Tibial artery (tissue), 4 donors: ENCODE results near the gene PPP6R3.

ENCODE experiments used
- DNase-seq, 2 donors: peaks; one replicate each; pipeline ENCODE4 v3.0.0-alpha.2; 2019
- H3K27ac ChIP-seq, 2 donors: fragments of 200-600 bp; sonication (generic) in 1 of 2; 1 replicate in 1 of 2; 2 replicates in 1 of 2; pipeline ENCODE4 v1.5.1; 2018 to 2019; ENCODE audit warnings: mild to moderate bottlenecking in 1 of 2
- H3K27me3 ChIP-seq, 2 donors: fragments of 200-600 bp; sonication (generic) in 1 of 2; one replicate each; pipeline versions ENCODE4 v1.5.1 to v1.6.0; 2016 to 2019
- H3K36me3 ChIP-seq, 3 donors: fragments of 200-600 bp; sonication (generic) in 2 of 3; one replicate each; pipeline ENCODE4 v1.5.1; 2016 to 2019; ENCODE audit warnings: mild to moderate bottlenecking in 2 of 3
- H3K4me1 ChIP-seq, 4 donors: fragments of 200-600 bp; sonication (generic) in 2 of 4; 1 replicate in 3 of 4; 2 replicates in 1 of 4; pipeline ENCODE4 v1.5.1; 2016 to 2019
- H3K4me3 ChIP-seq, 2 donors: fragments of 200-600 bp; sonication (generic) in 1 of 2; 1 replicate in 1 of 2; 2 replicates in 1 of 2; pipeline ENCODE4 v1.5.1; 2018 to 2019; ENCODE audit warnings: mild to moderate bottlenecking in 2 of 2
- H3K9me3 ChIP-seq, 3 donors: fragments of 200-600 bp; sonication (generic) in 1 of 3; one replicate each; pipeline ENCODE4 v1.5.1; 2016 to 2019
- intact Hi-C: fragments of 100-400 bp; cut with DNase I; formaldehyde crosslinking; loops from one replicate; pipeline ENCODE4 v1.15.0; 2023; ENCODE audit warnings: low total_unique reads
- TF ChIP-seq, protein P1 (sequence below), 2 experiments: fragments of 200-600 bp in 1 of 2; fragments of 450-650 bp in 1 of 2; IDR thresholded peaks; one replicate each; pipeline ENCODE4 v1.5.1; 2017 to 2019; ENCODE audit warnings: antibody characterized with exemption in 2 of 2, mild to moderate bottlenecking in 1 of 2, moderate library complexity in 1 of 2

PPP6R3 gene

DNA sequence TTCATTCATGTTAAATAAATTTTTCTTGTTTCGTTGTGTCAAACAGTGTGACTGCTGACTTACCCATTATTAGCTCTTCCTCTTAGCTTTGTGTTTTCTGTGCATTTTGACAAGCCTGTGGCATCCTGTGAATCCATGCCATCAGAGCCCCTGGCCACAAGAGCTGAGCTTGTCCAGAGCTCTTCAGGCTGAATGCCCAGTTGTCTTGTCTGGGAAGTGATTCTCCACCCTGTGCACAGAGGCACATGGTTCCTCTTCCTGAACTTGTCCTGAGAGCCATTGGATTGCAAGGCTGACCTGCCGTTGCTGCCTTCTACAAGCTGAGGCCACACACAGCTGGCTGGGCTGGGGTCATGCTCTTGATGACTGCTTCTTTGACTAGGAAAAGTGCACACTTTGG, 64.1 kb downstream of the PPP6R3 start:
- Histone ChIP-seq H3K4me1 (peaks cover 0 to 16% (median 6%) of the 10 kb centered on the region in 4 donors), H3K36me3 (peaks cover 34 to 74% (median 70%) of the 10 kb centered on the region in 3 donors), H3K27me3 (no peaks in the 10 kb centered on the region), H3K9me3 (no peaks in the 10 kb centered on the region), H3K4me3 (no peak overlapping the region), H3K27ac (no peak overlapping the region)
- intact Hi-C loops: no loop called here
- no peak for DNase-seq
- TF ChIP-seq, protein P1, sequence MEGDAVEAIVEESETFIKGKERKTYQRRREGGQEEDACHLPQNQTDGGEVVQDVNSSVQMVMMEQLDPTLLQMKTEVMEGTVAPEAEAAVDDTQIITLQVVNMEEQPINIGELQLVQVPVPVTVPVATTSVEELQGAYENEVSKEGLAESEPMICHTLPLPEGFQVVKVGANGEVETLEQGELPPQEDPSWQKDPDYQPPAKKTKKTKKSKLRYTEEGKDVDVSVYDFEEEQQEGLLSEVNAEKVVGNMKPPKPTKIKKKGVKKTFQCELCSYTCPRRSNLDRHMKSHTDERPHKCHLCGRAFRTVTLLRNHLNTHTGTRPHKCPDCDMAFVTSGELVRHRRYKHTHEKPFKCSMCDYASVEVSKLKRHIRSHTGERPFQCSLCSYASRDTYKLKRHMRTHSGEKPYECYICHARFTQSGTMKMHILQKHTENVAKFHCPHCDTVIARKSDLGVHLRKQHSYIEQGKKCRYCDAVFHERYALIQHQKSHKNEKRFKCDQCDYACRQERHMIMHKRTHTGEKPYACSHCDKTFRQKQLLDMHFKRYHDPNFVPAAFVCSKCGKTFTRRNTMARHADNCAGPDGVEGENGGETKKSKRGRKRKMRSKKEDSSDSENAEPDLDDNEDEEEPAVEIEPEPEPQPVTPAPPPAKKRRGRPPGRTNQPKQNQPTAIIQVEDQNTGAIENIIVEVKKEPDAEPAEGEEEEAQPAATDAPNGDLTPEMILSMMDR (IDR thresholded peaks at IDR 0.05): no peak

DNA sequence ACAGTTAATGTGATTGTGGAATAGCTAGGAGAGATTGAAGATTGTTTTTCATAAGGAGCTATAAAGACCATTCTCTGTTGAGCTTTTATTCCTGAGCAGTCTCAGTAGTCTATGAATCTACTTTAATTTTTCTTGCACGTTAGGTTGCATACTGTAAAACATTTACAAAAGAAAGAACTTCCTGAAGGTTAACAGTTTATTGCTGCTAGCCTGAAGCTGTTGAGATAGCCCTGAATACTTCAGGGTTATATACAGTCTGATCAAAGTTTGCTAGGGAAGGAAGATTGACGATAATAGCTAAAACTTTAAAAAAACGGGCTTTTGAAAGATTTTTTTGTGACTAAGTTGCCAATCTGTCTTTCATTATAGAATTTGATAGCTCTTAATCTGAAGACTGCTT, 64.8 kb downstream of the PPP6R3 start:
- TF ChIP-seq, protein P1 (IDR thresholded peaks at IDR 0.05): no peak
- H3K27ac ChIP-seq: no peak overlapping the region
- H3K27me3 ChIP-seq: no peaks in the 10 kb centered on the region
- no peaks in the 10 kb centered on the region for H3K9me3 ChIP-seq
- no peak for DNase-seq
- peaks cover 0 to 16% (median 6%) of the 10 kb centered on the region in 4 donors for H3K4me1 ChIP-seq
- no peak overlapping the region for H3K4me3 ChIP-seq
- peaks cover 27 to 67% (median 65%) of the 10 kb centered on the region in 3 donors for H3K36me3 ChIP-seq
- intact Hi-C loops: no loop called here

DNA sequence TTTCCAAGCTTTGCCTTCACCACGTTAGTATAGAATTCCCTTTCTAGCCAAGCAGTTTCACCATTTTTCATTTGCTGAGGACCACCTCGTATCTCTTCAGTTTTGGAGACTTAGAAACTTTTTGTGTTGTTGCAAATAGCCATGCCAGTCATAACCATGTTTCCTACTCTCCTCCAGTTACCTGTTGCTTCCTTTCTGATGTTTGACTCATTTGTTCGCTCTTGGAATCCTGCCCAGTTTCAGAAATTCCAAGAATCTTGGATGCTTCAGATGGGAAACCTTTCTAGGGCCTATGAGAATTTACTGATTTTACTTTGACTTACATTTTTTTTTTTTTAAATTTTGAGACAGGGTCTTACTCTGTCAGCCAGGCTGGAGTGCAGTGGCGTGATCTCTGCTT, 65.4 kb downstream of the PPP6R3 start:
- Histone ChIP-seq H3K36me3 (peaks cover 22 to 61% (median 59%) of the 10 kb centered on the region in 3 donors), H3K27me3 (no peaks in the 10 kb centered on the region), H3K27ac (no peak overlapping the region), H3K9me3 (no peaks in the 10 kb centered on the region), H3K4me1 (peaks cover 0 to 16% (median 6%) of the 10 kb centered on the region in 4 donors), H3K4me3 (no peak overlapping the region)
- TF ChIP-seq, protein P1 (IDR thresholded peaks at IDR 0.05): no peak
- intact Hi-C loops: no loop called here
- DNase-seq: no peak

DNA sequence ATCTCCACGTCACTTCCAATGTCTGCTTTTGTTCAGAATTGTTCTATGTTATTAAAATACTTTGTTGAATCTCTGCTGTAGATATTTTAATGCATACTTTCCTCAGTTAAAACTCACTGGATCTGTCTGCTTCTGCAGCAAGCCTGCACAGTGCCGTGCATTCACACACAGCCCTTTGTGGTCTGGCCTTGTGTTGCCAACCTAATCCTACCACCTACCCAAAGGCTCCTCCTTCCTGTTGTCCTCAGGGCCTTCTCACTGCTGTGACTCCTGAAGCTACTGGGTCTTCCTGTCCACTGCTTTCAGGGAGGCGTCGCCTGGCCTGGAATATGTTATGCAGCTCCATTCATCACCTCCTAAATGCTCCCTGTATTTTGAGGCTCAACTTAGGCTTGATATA, 67.0 kb downstream of the PPP6R3 start:
- TF ChIP-seq, protein P1 (IDR thresholded peaks at IDR 0.05): no peak
- Histone ChIP-seq H3K4me1 (peaks cover 0 to 22% (median 8%) of the 10 kb centered on the region in 4 donors), H3K27ac (no peak overlapping the region), H3K4me3 (no peak overlapping the region), H3K36me3 (peaks cover 14 to 51% (median 45%) of the 10 kb centered on the region in 3 donors), H3K27me3 (no peaks in the 10 kb centered on the region), H3K9me3 (no peaks in the 10 kb centered on the region)
- no peak for DNase-seq
- intact Hi-C loops: no loop called here

DNA sequence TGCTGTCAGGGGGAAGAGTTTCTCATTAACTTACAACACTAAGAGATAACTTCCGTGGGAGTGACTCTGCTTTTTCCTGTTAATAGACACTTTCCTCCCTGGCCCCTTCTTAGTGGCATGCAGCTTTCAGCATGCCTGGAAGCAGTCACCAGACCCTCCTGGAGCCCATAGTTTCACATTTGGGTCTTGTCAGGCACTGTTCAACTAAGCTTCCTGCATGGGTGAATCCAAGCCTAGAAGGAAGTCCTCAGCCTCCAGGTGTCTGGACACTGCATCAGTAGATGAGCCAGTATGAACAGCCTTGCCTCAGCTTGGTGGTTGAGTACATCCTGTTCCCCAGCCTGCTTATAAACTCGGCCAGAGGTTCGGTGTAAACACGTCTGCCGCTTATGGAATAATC, 68.1 kb downstream of the PPP6R3 start:
- intact Hi-C loops: no loop called here
- Histone ChIP-seq H3K9me3 (no peaks in the 10 kb centered on the region), H3K4me3 (no peak overlapping the region), H3K27me3 (no peaks in the 10 kb centered on the region), H3K36me3 (peaks cover 4 to 47% (median 38%) of the 10 kb centered on the region in 3 donors), H3K4me1 (peaks cover 0 to 28% (median 8%) of the 10 kb centered on the region in 4 donors), H3K27ac (no peak overlapping the region)
- DNase-seq: no peak
- TF ChIP-seq, protein P1 (IDR thresholded peaks at IDR 0.05): no peak
